Measurements from ENCODE around the gene NMB. TPM values are rescaled to one million over a fixed set of nuclear protein-coding genes. Genes with fewer than 3 reads are reported as not detected.
A peak's percentile ranks its signal among the peaks of the same experiment; 100 is the strongest.

Gene NMB, protein sequence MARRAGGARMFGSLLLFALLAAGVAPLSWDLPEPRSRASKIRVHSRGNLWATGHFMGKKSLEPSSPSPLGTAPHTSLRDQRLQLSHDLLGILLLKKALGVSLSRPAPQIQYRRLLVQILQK
- total RNA-seq = 16.1 and 17.4 TPM in 2 replicates

DNA sequence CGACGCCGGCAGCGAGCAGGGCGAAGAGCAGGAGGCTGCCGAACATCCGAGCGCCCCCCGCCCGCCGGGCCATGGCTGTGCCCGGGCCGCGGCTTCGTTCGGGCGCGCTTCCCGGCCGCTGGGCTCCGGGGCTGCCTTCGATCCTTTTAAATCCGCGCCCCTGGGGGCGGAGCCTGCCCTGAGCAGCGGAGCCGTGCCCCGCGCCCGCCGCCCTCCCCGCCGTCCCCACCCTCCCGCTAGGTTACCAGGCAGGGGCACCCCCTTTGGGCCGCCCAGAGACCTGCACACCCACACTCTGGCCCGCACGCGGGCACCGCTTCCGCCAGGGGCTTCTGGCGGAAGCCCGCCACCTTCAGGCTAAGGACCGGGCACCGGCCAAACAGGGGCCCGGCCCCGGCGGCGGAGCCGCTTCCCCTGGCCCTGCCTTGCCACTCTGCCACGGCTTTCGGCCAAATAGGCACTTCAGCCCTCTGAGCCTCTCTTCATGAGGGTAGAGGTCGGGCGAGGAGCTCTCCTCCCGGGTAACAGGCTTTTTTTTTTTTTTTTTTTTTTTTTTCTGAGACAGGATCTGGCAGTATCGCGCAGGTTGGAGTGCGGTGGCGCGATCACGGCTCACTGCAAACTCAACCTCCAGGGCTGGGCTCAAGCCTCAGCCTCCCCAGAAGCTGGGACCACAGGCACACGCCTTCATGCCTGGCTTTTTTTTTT lies at the start of gene NMB:
Gene NMB, minus strand, starts transcription at position 120 of the 708 bp plus-strand sequence. Its CDS starts 47 bp downstream, at position 73.
- H3K4me3 ChIP-seq (ENCODE audit: low read depth, low read length) = peak within 1 kb of the TSS; percentile 55
- TF ChIP-seq, protein P1, sequence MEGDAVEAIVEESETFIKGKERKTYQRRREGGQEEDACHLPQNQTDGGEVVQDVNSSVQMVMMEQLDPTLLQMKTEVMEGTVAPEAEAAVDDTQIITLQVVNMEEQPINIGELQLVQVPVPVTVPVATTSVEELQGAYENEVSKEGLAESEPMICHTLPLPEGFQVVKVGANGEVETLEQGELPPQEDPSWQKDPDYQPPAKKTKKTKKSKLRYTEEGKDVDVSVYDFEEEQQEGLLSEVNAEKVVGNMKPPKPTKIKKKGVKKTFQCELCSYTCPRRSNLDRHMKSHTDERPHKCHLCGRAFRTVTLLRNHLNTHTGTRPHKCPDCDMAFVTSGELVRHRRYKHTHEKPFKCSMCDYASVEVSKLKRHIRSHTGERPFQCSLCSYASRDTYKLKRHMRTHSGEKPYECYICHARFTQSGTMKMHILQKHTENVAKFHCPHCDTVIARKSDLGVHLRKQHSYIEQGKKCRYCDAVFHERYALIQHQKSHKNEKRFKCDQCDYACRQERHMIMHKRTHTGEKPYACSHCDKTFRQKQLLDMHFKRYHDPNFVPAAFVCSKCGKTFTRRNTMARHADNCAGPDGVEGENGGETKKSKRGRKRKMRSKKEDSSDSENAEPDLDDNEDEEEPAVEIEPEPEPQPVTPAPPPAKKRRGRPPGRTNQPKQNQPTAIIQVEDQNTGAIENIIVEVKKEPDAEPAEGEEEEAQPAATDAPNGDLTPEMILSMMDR (conservative IDR thresholded peaks at IDR 0.05; ENCODE audit: low read depth, low read length) = peak; percentile 69
- no peak for DNase-seq (ENCODE audit: low read depth)

DNA sequence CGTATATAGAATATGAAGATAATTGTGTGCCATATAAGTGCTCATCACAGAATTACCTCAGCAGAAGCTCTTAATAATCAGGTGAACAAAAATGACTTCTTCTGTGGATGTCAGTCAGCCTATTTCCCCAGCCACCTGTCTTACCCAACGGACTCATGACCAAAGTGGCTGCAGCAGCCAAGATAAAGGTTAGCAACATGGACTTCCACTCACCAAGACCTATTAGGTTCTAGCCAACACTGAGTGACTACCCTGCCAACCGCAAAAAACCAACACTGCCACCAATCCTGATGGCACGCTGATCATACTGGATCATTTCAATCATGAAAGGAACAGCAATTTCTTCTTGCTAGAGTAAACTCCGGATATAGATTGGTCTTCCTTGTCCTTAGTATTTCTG lies 45.8 kb upstream of the NMB start:
- DNase-seq (ENCODE audit: low read depth) = no peak
- no peak overlapping the region for H3K4me3 ChIP-seq (ENCODE audit: low read depth, low read length)
- TF ChIP-seq, protein P1 (conservative IDR thresholded peaks at IDR 0.05; ENCODE audit: low read depth, low read length) = no peak

DNA sequence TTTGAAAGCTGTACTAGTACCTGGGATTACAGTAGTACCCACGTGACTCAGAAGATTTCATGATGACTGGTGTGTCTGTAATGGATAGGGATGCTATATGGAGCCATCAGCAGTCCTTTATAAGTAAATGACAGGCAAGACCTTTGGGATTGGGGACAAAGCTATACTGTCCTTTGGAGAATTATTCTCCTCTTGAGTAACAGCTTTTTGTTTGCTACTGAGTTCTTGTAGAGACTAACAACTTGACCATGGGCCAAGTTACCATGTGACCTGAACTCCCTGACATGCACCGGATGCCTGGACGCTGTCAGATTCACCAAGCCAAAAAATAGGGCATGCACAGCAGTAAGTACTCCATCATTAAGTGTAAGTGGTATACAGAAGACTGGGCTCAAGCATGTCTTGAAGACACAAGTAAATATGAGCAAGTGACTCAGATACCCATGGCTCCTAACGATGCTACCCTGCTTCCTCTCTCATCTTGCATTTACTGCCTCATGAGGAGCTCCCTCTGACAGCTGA lies 45.0 kb upstream of the NMB start:
- no peak overlapping the region for H3K4me3 ChIP-seq (ENCODE audit: low read depth, low read length)
- DNase-seq (ENCODE audit: low read depth) = no peak
- TF ChIP-seq, protein P1 (conservative IDR thresholded peaks at IDR 0.05; ENCODE audit: low read depth, low read length) = no peak

DNA sequence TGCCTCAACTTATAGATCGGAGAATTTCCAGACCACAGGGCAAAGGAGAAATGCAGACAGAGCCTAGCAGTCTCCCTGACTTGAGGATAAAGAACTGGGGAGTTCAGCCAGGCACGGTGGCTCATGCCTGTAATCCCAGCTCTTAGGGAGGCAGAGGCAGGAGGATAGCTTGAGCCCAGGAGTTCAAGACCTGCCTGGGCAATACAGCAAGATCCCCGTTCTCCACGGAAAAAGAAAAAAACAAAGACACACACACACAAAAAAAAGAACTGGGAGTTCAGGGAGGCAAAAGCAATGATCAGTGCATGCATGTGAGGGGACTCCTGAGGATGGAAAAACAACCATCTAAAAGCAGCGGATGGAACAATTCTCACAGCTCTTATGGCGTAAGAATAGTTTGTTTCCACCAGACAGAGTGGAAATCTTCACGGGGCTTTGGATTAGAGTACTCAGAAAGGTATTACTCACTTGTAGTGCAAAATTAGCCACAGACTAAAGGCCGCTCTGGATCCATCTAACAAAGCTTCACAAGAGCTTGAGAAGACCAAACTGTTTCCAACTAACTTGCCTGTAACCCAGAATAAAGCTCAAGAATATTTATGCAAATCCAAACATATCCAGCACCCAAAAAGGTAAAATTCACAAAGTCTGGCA lies 41.7 kb upstream of the NMB start:
- TF ChIP-seq, protein P1 (conservative IDR thresholded peaks at IDR 0.05; ENCODE audit: low read depth, low read length) = no peak
- no peak for DNase-seq (ENCODE audit: low read depth)
- no peak overlapping the region for H3K4me3 ChIP-seq (ENCODE audit: low read depth, low read length)

DNA sequence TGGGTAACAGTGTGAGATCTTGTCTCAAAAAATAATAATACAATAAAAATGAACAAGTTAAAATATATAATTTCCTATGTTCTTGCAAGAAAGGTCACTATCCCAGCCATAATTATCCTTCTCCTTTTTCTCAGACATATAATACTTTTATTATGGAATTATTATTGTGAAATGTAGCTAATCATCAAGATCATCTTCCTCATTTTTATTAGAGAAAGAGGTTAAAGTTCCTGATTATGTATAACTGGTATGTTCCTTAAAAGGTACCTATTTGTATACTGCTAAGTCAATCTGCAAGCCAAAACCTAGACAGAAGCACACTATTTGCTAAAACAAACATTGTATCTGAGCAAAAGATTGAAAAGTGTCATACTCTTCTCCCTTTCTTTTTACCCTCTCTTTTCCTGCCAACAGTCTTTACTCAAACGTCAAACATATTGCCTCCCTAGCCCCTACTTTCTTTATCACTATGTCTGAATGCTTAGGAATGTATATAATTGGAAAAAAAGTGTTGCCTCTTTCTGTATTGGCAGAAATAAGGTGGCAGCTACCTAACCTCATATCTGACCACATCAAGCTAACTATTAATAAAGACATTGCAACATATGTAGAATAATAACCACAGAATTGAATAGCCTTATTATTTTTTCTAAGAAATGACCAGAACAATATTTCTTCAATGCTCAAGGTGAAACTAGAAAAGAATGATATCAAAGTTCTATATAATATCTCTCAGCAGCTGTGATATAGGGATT lies 39.4 kb upstream of the NMB start:
- TF ChIP-seq, protein P1 (conservative IDR thresholded peaks at IDR 0.05; ENCODE audit: low read depth, low read length) = no peak
- no peak overlapping the region for H3K4me3 ChIP-seq (ENCODE audit: low read depth, low read length)
- DNase-seq (ENCODE audit: low read depth) = no peak

DNA sequence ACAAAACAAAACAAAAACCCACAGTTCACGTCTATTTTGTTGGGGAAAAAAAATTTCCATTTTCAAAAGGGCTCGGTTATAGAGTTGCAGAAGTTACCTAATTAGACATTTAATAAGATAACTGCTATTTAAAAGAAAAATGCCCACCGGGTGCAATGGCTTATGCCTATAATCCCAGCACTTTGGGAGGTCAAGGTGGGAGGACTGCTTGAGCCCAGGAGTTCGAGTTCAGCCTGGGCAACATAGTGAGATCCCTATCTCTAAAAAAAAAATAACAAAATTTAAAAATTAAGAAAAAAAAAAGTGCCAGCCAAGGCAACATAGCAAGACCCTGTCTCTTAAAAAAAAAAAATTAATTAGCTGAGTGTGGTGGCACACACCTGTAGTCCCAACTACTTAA lies 38.8 kb upstream of the NMB start:
- TF ChIP-seq, protein P1 (conservative IDR thresholded peaks at IDR 0.05; ENCODE audit: low read depth, low read length) = no peak
- no peak overlapping the region for H3K4me3 ChIP-seq (ENCODE audit: low read depth, low read length)
- no peak for DNase-seq (ENCODE audit: low read depth)
